Stimulated activated naive CD4-positive, alpha-beta T cell treated with Interleukin-2 at 50 U/mL for 16 hours (primary cell): ENCODE data around the gene IKZF3.

Source experiments
- DNase-seq: peaks from one replicate; lab custom pipeline; 2025; lab: John Stamatoyannopoulos, UW

Gene IKZF3

GRCh38 chr17:39816272-39816671 lies 47.8 kb downstream of the IKZF3 start:
- DNase-seq = no peak

GRCh38 chr17:39814497-39814896 lies 49.6 kb downstream of the IKZF3 start:
- no peak for DNase-seq

GRCh38 chr17:39813631-39814030 lies 50.5 kb downstream of the IKZF3 start:
- peak; percentile 29 for DNase-seq

- DNase-seq = no peak
These were observed 51.6 kb downstream of the IKZF3 start for GRCh38 chr17:39812466-39812865.

GRCh38 chr17:39810939-39811728 lies 53.0 kb downstream of the IKZF3 start:
- DNase-seq = no peak

DNA sequence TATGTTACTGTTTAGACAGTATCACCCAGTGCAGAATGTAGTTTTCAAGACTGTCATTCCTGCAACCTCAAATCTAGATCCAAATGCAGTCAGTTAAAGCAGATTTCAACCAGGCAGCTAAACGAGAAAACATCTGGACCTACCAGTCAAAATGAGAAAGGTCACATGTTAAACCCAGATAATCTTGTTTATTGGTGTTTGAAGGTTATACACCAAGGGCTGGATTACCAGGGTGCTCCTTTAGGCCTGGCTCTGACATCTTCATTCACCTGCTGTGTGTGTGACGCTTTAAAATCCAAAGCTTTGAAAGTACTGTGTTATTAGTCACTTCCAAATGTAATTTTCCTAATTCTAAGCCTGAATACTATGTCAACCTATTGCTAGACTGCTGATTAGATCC lies 54.9 kb downstream of the IKZF3 start:
- no peak for DNase-seq

GRCh38 chr17:39808409-39808997 lies 55.6 kb downstream of the IKZF3 start:
- no peak for DNase-seq

GRCh38 chr17:39804839-39805238 lies 59.3 kb downstream of the IKZF3 start:
- DNase-seq = no peak

DNA sequence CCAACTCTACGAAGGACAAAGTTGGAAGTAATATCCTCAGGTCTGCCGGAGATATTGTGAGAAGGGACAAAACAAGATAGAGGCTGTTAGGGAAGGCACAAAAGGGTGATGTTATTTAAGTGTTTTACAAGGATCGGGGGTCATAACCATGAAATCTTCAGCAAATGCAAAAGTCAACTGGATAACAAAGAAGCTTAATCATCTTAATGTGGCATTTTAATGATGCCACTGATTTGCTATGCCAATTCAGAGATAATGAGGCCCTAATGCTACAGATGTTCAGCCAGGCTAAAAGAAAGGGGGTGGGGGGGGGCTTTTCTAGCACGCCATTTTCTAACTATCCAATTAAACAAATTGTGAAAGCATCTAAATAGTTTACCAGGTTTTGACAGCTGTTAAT lies 63.1 kb downstream of the IKZF3 start:
- DNase-seq = no peak

DNA sequence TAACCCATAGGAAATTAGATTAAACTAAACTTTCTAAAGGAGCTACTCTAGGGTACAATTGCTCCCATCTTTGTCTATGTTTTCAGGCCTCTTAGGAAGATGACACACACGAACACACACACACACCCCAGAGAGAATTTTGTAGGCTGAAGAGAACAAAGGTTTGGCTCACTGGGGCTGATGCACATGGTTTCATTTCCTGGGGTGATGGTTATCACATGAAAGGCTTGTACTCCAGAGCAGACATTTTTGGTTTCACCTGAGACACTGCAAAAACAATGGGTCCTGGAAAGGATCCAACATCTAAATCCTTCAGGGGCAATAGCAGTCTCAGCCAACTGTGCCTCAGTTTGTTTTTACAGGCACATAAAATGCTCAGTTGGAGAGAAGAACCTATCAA lies 63.6 kb downstream of the IKZF3 start:
- peak; percentile 37 for DNase-seq

DNA sequence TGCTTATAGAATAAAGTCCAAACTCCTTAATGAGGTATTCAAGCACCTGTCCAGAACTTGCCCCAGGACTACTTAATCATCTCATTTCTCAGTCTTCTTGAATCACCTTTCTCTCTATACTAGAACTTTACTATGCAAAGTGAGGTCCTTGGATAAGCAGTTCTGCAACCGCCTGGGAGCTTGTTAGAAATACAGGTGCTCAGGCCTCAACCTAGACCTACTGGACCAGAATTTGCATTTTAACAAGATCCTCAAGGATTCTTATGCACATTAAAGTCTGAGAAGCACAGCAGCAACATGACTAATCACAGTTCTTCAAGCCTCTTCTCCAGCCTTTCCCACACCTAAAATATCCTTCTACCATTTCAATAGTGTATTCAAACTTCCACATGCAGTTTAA lies 64.7 kb downstream of the IKZF3 start:
- DNase-seq = no peak

DNA sequence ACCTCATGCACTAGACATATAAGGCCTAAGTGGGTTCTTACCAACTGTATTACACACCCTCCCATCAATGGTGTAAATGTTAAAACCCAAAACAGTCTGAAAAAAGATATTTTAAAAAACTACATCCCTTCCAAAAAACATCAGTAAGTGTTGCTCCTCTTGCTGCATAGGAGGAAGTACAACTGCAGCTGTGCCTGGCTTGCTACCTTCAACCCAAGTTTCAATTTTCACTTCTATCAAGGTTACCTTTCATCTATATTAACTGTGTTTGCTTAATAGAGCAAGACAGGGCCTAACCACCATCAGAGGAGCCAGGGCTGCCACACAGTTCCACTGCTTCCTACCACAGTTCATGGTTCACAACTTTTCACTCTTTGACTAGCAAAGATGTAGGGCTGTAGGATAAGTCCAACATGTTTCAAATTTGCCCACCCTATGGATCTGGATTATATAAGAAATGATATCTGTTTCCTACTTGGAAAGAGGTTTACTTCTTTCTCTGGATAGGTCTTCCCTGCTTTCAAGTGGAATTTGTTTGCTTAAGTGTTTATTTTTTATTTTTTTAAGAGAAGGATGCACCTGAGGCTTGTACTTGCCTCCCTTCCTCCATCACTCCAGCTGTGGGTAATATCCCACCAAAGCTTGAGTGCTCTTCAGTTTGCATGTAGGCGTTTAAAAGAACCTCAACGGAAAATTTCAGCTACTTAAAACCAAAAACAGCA lies 69.7 kb downstream of the IKZF3 start:
- no peak for DNase-seq

DNA sequence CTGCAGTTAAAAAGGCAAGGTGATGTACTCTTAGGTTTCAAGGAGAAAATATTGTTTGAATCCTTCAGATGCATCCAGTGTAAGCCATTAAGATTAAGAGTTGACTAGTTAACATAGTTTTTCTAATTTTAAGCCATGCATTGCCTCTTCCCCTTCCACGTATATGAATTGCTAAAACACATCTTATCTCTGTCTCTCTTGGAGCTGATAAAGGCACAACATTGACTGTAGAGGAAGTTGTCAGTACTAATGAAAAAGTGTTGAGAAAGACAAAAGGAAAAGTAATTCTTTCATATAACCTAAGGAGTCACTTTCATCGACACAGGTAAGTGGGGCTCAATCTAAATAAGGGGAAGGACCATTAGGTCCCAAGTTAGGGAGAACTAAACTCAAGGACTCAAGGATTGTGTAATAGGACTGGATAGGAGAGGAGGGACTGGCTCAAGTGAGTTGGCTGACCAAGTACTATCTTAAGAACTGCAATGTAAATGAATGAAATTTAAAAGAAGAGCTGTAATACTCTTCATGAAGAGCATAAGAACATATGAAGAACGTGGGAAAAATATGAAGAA lies 70.7 kb downstream of the IKZF3 start:
- DNase-seq = no peak

- DNase-seq = no peak
These were observed 71.4 kb downstream of the IKZF3 start for GRCh38 chr17:39792526-39793221.

DNA sequence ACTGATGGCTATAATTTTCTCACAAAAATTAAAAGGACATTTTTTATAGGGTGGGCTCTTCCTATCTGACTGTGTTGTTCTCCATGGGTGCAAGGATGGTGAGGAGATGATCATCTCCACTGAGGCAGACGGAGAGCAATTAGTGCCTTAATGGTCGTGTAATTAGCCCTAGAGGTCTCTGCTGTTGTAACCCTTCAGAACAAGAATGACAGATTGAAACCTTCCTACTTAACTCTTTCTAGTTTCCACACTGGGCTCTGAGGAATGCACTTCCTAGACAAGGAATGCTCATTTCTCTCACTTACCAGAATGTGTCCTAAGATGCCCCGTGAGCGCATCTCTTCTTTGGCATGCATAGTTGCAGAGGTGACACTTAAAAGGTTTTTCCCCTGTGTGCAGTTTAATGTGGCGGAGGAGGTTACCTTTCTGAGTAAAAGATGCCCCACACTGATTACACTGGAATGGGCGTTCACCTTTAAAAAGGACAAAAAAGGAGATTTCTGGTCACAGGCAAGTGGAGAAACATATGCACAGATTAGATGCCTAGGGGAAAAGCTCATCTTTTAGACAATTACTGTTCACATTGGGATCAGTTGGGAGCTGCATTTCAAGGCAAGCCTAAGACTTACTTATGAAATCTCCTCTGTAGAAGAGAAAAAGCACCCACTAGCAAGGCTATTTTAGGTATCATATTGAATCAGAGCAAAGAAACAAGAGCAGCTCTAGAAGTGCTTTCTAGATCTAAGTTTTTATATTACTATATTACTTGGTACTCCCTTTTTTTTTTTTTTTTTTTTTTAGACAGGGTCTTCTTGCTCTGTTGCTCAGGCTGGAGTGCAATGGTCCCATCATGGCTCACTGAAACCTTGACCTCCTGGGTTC lies 72.8 kb downstream of the IKZF3 start:
- peak; percentile 34 for DNase-seq

DNA sequence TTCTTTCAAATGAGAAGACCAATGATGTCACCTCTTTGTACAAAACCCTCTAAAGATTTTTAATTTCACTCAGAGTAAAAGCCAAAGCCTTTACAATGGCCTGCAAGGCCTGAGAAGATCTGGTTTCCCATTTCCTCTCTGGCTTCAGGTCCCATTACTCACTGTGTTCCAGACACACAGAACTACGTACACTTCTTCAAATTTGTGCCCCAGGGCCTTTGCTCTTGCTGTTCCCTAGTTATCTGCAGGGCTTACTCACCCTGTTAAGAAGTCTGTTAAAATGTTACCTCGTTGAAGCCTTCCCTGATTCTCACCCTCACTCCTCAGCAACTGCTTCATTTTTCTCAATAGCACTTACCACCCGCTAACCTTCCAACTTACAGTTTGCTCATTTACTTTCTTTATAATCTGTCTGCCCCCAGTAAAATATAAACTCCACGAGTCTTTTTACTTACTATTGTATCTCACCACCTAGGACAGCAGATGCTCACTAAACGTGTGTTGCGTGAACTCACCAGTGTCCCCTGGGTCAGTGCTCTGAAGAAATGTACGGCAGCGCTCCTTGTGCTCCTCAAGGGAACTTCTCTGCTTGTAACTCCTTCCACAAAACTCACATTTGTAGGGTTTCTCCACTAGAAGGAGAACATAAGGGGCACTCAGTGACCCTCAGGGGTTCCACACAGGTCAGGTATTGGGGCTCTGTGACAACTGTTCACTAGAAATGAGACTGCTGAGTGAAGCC lies 76.2 kb downstream of the IKZF3 start:
- no peak for DNase-seq

DNA sequence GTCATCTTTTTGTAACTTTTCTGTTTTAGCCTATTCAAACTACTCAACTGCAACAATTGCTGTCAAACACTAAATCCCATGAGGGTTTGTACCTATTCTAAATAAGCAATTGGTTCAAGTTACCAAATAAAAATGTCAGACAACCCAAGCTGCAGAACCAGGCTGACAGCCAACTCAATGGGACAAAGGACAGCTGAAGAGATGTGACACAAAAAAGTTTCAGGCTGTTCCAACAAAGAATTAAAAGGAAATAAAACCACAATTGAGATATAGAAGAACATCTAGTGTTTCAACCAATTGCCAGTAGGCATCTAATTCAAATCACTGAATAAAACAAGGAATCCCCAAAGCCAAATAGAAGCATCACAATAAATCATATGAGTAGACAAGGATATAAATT lies 77.1 kb downstream of the IKZF3 start:
- no peak for DNase-seq

GRCh38 chr17:39782980-39783379 lies 81.1 kb downstream of the IKZF3 start:
- DNase-seq = no peak

- DNase-seq = no peak
These were observed 81.6 kb downstream of the IKZF3 start for GRCh38 chr17:39782481-39782880.

DNA sequence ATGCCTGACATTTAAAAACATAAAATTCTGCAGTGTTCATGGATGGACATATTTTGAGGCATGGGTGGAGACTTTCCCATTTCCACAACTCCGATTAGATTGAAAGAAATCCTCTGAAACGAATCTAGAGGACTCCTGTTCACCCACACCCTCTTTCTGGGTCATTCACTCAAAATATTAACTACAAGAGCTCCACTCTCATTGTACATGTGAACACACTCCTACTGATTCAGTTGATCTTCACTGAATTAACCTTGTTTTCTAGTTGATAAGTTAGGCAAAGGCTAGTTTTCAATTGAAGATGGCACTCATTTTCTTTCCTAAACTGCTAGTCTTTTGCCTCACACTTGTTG lies 82.3 kb downstream of the IKZF3 start:
- no peak for DNase-seq
